BE2C (cell line): Measurements from ENCODE around the gene SLC22A3. TPM values are rescaled to one million over a fixed set of nuclear protein-coding genes. Genes with fewer than 3 reads are reported as not detected.
"Not testable (repeated sequence)": the region's sequence is repeated elsewhere in the genome, so short reads cannot be mapped to it uniquely, and the experiment has no call there.

Experiments used
- DNase-seq: peaks from one replicate; pipeline ENCODE4 v3.0.0-alpha.2; 2020
- H3K27me3 ChIP-seq: fragments of 250-450 bp; sonication (Bioruptor Pico); 2 replicates; pipeline ENCODE4 v1.5.1; 2020; ENCODE audit warnings: mild to moderate bottlenecking
- H3K36me3 ChIP-seq: fragments of 250-450 bp; sonication (Bioruptor Pico); 2 replicates; pipeline ENCODE4 v1.5.1; 2020; ENCODE audit warnings: mild to moderate bottlenecking
- H3K4me1 ChIP-seq: fragments of 250-450 bp; sonication (Bioruptor Pico); 2 replicates; pipeline ENCODE4 v1.5.1; 2020
- H3K4me3 ChIP-seq: 2 replicates; pipeline ENCODE4 v1.5.1; 2011; ENCODE audit warnings: low read depth, low read length
- H3K9me3 ChIP-seq: fragments of 250-450 bp; sonication (Bioruptor Pico); 2 replicates; pipeline ENCODE4 v1.5.1; 2020
- CTCF ChIP-seq: IDR thresholded peaks from 2 replicates; pipeline ENCODE4 v1.5.1; 2012; ENCODE audit warnings: mild to moderate bottlenecking, low read depth, low read length
- polyA plus RNA-seq: library from polyadenylated mRNA; unstranded; fragments of >200 nt; gene quantifications from one replicate; pipeline ENCODE4 v1.2.1, GENCODE V29; 2012; ENCODE audit warnings: low read depth, missing spikeins; ENCODE audit not compliant: insufficient read length, insufficient read depth

Gene SLC22A3
- not detected for polyA plus RNA-seq

GRCh38 chr6:160348223-160349019, at the start of gene SLC22A3:
Gene SLC22A3, plus strand, starts transcription at chr6:160348378. Its CDS starts 42 bp downstream, at chr6:160348420.
- no peak for TF ChIP-seq CTCF
- peaks cover 47% of the 10 kb centered on the region for H3K27me3 ChIP-seq

GRCh38 chr6:160299559-160299958, 48.6 kb upstream of the SLC22A3 start:
- DNase-seq = no peak
- Histone ChIP-seq H3K4me1 (no peaks in the 10 kb centered on the region), H3K36me3 (no peaks in the 10 kb centered on the region), H3K9me3 (no peaks in the 10 kb centered on the region), H3K4me3 (no peak overlapping the region), H3K27me3 (no peaks in the 10 kb centered on the region)
- TF ChIP-seq CTCF = no peak

More at GRCh38 chr6:160348223-160349019, at the start of gene SLC22A3:
- Histone ChIP-seq H3K9me3 (no peaks in the 10 kb centered on the region), H3K4me3 (no peak within 1 kb of the TSS), H3K4me1 (no peaks in the 10 kb centered on the region), H3K36me3 (no peaks in the 10 kb centered on the region)
- DNase-seq = no peak

GRCh38 chr6:160300076-160300695, 48.0 kb upstream of the SLC22A3 start:
- Histone ChIP-seq H3K36me3 (no peaks in the 10 kb centered on the region), H3K4me3 (no peak overlapping the region), H3K4me1 (no peaks in the 10 kb centered on the region), H3K9me3 (no peaks in the 10 kb centered on the region), H3K27me3 (no peaks in the 10 kb centered on the region)
- TF ChIP-seq CTCF = no peak
- no peak for DNase-seq

- Histone ChIP-seq H3K4me3 (no peak overlapping the region), H3K27me3 (no peaks in the 10 kb centered on the region), H3K9me3 (no peaks in the 10 kb centered on the region), H3K36me3 (no peaks in the 10 kb centered on the region), H3K4me1 (no peaks in the 10 kb centered on the region)
- TF ChIP-seq CTCF = no peak
- DNase-seq = no peak
Measured at GRCh38 chr6:160301339-160301738, 46.8 kb upstream of the SLC22A3 start.

- not testable (repeated sequence) for H3K27me3 ChIP-seq, H3K36me3 ChIP-seq, H3K4me1 ChIP-seq, H3K4me3 ChIP-seq, H3K9me3 ChIP-seq, DNase-seq
Measured at GRCh38 chr6:160302431-160303082, 45.6 kb upstream of the SLC22A3 start.

- Histone ChIP-seq H3K4me3 (no peak overlapping the region), H3K4me1 (no peaks in the 10 kb centered on the region), H3K36me3 (no peaks in the 10 kb centered on the region), H3K9me3 (no peaks in the 10 kb centered on the region), H3K27me3 (no peaks in the 10 kb centered on the region)
- no peak for DNase-seq
- TF ChIP-seq CTCF = no peak
Measured at GRCh38 chr6:160303806-160304205, 44.4 kb upstream of the SLC22A3 start.
